WTC11 (cell line): ENCODE measurements around the gene CNTN1. TPM values are rescaled to one million over a fixed set of nuclear protein-coding genes. Genes with fewer than 3 reads are reported as not detected.

Experiments used
- ATAC-seq: fragments of 200-7000 bp; cut with Tn5 transposase; 2 replicates; pipeline ENCODE4 v1.10.0; 2021; ENCODE audit warnings: mild to moderate bottlenecking, moderate library complexity
- CTCF ChIA-PET: fragments of 300-600 bp; sonication (Branson Sonifier 250); formaldehyde crosslinking; loops from one replicate; lab custom pipeline; 2021; ENCODE audit warnings: antibody characterized with exemption; lab: Charles Lee
- POLR2A ChIA-PET: fragments of 350-600 bp; sonication (Branson Sonifier 250); formaldehyde crosslinking; loops from one replicate; lab custom pipeline; 2021; ENCODE audit warnings: antibody characterized with exemption; lab: Charles Lee
- DNase-seq: peaks from one replicate; pipeline ENCODE4 v3.0.0; 2021; ENCODE audit warnings: low spot score
- H3K27ac Mint-ChIP-seq: 2 replicates; pipeline ENCODE4 v1.8.0; 2021; ENCODE audit warnings: mixed read lengths
- H3K27me3 Mint-ChIP-seq: 2 replicates; pipeline ENCODE4 v1.8.0; 2021; ENCODE audit warnings: low read depth, mild to moderate bottlenecking, moderate library complexity, mixed read lengths
- H3K36me3 Mint-ChIP-seq: 2 replicates; pipeline ENCODE4 v1.8.0; 2021; ENCODE audit warnings: mixed read lengths
- H3K4me1 Mint-ChIP-seq: 2 replicates; pipeline ENCODE4 v1.8.0; 2022; ENCODE audit warnings: mixed read lengths
- H3K4me3 Mint-ChIP-seq: 2 replicates; pipeline ENCODE4 v1.8.0; 2021; ENCODE audit warnings: mild to moderate bottlenecking, moderate library complexity, mixed read lengths
- H3K9me3 Mint-ChIP-seq: 2 replicates; pipeline ENCODE4 v1.8.0; 2021; ENCODE audit warnings: mixed read lengths
- CBFB ChIP-seq: sonication (generic); formaldehyde crosslinking; IDR thresholded peaks from 2 replicates; pipeline ENCODE4 v1.8.1; 2022; ENCODE audit warnings: mild to moderate bottlenecking, low read depth, missing genetic modification reagents
- ETV6 ChIP-seq: sonication (generic); formaldehyde crosslinking; IDR thresholded peaks from 2 replicates; pipeline ENCODE4 v1.8.1; 2022; ENCODE audit warnings: mild to moderate bottlenecking, missing genetic modification reagents
- KAT7 ChIP-seq: sonication (generic); formaldehyde crosslinking; IDR thresholded peaks from 2 replicates; pipeline ENCODE4 v1.8.1; 2023; ENCODE audit warnings: missing genetic modification reagents, mild to moderate bottlenecking, borderline replicate concordance
- NR2C2 ChIP-seq: sonication (generic); formaldehyde crosslinking; IDR thresholded peaks from 2 replicates; pipeline ENCODE4 v1.8.0; 2022; ENCODE audit warnings: mild to moderate bottlenecking, missing genetic modification reagents
- SMAD3 ChIP-seq: sonication (generic); formaldehyde crosslinking; IDR thresholded peaks from 2 replicates; pipeline ENCODE4 v1.8.0; 2022; ENCODE audit warnings: missing genetic modification reagents, mild to moderate bottlenecking, borderline replicate concordance
- TEAD1 ChIP-seq: sonication (generic); formaldehyde crosslinking; IDR thresholded peaks from 2 replicates; pipeline ENCODE4 v1.8.0; 2022; ENCODE audit warnings: mild to moderate bottlenecking, missing genetic modification reagents
- ZNF232 ChIP-seq: sonication (generic); formaldehyde crosslinking; IDR thresholded peaks from 2 replicates; pipeline ENCODE4 v1.8.0; 2022; ENCODE audit warnings: mild to moderate bottlenecking, missing genetic modification reagents
- ZNF396 ChIP-seq: fragments of 250-450 bp; sonication (Bioruptor Pico); IDR thresholded peaks from 2 replicates; pipeline ENCODE4 v1.8.0; 2021; ENCODE audit warnings: mild to moderate bottlenecking, moderate library complexity, borderline replicate concordance
- total RNA-seq: library from RNA; stranded (reverse); gene quantifications from 3 replicates; pipeline ENCODE4 v1.2.3, GENCODE V29; 2021
- TF ChIP-seq, protein P1 (sequence below): sonication (generic); formaldehyde crosslinking; IDR thresholded peaks from 2 replicates; pipeline ENCODE4 v1.8.0; 2022; ENCODE audit warnings: mild to moderate bottlenecking, missing genetic modification reagents
- TF ChIP-seq, protein P2 (sequence below): fragments of 250-450 bp; sonication (Bioruptor Pico); IDR thresholded peaks from 2 replicates; pipeline ENCODE4 v2.1.2; 2022; ENCODE audit warnings: mild to moderate bottlenecking, moderate library complexity
- TF ChIP-seq, protein P3 (sequence below): sonication (generic); formaldehyde crosslinking; IDR thresholded peaks from 2 replicates; pipeline ENCODE4 v1.8.1; 2023; ENCODE audit warnings: mild to moderate bottlenecking, missing genetic modification reagents, borderline replicate concordance
- TF ChIP-seq, protein P4 (sequence below): sonication (generic); formaldehyde crosslinking; IDR thresholded peaks from 2 replicates; pipeline ENCODE4 v1.8.1; 2022; ENCODE audit warnings: mild to moderate bottlenecking, missing genetic modification reagents, moderate library complexity, borderline replicate concordance
- TF ChIP-seq, protein P5 (sequence below): fragments of 200-600 bp; IDR thresholded peaks from 2 replicates; pipeline ENCODE4 v1.8.0; 2022; ENCODE audit warnings: antibody characterized with exemption
- TF ChIP-seq, protein P6 (sequence below): sonication (generic); formaldehyde crosslinking; IDR thresholded peaks from 2 replicates; pipeline ENCODE4 v1.8.1; 2022; ENCODE audit warnings: mild to moderate bottlenecking, moderate library complexity, missing genetic modification reagents

CNTN1 gene
- total RNA-seq, 1 experiment from 2014 or later = 16.9 TPM

DNA sequence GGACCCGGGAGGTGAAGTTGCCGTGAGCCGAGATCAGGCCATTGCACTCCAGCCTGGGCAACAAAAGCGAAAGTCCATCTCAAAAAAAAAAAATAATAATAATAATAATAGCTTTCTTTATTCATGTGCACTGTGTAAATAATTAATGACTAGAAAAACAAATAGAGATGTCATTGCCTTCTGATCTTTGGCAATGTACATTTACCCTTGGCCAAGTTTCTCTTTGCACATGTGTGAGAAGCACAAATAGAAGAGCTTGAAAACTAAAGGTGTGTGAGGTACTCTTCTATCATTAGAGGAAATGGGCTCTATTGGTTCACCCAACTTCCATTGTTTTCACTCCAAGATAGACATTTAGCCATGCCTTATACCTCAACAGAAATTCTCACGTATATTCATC is 325.8 kb downstream of the CNTN1 start:
- TF ChIP-seq NR2C2 (CRISPR knock-in tag) (no peak), ETV6 (CRISPR knock-in tag) (no peak), KAT7 (CRISPR knock-in tag) (no peak), TEAD1 (CRISPR knock-in tag) (no peak), CBFB (CRISPR knock-in tag) (no peak)
- TF ChIP-seq, protein P1, sequence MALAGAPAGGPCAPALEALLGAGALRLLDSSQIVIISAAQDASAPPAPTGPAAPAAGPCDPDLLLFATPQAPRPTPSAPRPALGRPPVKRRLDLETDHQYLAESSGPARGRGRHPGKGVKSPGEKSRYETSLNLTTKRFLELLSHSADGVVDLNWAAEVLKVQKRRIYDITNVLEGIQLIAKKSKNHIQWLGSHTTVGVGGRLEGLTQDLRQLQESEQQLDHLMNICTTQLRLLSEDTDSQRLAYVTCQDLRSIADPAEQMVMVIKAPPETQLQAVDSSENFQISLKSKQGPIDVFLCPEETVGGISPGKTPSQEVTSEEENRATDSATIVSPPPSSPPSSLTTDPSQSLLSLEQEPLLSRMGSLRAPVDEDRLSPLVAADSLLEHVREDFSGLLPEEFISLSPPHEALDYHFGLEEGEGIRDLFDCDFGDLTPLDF = no peak
- TF ChIP-seq, protein P2, sequence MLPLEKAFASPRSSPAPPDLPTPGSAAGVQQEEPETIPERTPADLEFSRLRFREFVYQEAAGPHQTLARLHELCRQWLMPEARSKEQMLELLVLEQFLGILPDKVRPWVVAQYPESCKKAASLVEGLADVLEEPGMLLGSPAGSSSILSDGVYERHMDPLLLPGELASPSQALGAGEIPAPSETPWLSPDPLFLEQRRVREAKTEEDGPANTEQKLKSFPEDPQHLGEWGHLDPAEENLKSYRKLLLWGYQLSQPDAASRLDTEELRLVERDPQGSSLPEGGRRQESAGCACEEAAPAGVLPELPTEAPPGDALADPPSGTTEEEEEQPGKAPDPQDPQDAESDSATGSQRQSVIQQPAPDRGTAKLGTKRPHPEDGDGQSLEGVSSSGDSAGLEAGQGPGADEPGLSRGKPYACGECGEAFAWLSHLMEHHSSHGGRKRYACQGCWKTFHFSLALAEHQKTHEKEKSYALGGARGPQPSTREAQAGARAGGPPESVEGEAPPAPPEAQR = no peak
- TF ChIP-seq, protein P3, sequence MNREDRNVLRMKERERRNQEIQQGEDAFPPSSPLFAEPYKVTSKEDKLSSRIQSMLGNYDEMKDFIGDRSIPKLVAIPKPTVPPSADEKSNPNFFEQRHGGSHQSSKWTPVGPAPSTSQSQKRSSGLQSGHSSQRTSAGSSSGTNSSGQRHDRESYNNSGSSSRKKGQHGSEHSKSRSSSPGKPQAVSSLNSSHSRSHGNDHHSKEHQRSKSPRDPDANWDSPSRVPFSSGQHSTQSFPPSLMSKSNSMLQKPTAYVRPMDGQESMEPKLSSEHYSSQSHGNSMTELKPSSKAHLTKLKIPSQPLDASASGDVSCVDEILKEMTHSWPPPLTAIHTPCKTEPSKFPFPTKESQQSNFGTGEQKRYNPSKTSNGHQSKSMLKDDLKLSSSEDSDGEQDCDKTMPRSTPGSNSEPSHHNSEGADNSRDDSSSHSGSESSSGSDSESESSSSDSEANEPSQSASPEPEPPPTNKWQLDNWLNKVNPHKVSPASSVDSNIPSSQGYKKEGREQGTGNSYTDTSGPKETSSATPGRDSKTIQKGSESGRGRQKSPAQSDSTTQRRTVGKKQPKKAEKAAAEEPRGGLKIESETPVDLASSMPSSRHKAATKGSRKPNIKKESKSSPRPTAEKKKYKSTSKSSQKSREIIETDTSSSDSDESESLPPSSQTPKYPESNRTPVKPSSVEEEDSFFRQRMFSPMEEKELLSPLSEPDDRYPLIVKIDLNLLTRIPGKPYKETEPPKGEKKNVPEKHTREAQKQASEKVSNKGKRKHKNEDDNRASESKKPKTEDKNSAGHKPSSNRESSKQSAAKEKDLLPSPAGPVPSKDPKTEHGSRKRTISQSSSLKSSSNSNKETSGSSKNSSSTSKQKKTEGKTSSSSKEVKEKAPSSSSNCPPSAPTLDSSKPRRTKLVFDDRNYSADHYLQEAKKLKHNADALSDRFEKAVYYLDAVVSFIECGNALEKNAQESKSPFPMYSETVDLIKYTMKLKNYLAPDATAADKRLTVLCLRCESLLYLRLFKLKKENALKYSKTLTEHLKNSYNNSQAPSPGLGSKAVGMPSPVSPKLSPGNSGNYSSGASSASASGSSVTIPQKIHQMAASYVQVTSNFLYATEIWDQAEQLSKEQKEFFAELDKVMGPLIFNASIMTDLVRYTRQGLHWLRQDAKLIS = no peak
- H3K27ac Mint-ChIP-seq = no peak overlapping the region
- POLR2A ChIA-PET = interaction anchor here (0.7 kb wide), 1 partner anchor 1236 kb away, joined by 3 read pairs; no protein-coding TSS in a partner anchor
- peaks cover 5% of the 10 kb centered on the region for H3K36me3 Mint-ChIP-seq
- H3K27me3 Mint-ChIP-seq = no peaks in the 10 kb centered on the region
- CTCF ChIA-PET = no interaction called here
- no peak overlapping the region for H3K4me3 Mint-ChIP-seq
- peaks cover 6% of the 10 kb centered on the region for H3K9me3 Mint-ChIP-seq
- no peak for ATAC-seq
- no peak for DNase-seq
- no peaks in the 10 kb centered on the region for H3K4me1 Mint-ChIP-seq

DNA sequence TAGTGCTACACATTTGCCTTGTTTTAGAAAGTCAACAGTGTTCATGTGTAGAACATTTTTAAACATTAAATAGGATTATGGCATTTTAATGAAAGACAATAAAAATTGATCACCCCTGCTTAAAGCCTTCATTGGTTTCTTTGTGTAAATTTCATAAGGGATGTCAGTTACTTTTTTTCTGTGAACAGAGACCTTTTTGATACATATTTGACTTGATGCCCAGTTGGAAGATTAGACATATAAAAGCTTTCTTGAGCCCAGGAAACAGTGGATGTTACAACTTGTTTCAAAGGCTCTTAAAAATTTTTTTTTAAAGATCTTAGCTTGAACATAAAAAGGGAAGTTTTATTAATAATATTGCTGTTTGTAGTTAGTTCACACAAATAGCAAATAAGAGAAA is 327.2 kb downstream of the CNTN1 start:
- CTCF ChIA-PET = no interaction called here
- Mint-ChIP-seq H3K4me3 (no peak overlapping the region), H3K27ac (no peak overlapping the region), H3K4me1 (no peaks in the 10 kb centered on the region), H3K9me3 (no peaks in the 10 kb centered on the region), H3K27me3 (no peaks in the 10 kb centered on the region), H3K36me3 (no peaks in the 10 kb centered on the region)
- POLR2A ChIA-PET = interaction anchor here (0.5 kb wide), 1 partner anchor 1692 kb away, joined by 4 read pairs; no protein-coding TSS in a partner anchor
- TF ChIP-seq, protein P4, sequence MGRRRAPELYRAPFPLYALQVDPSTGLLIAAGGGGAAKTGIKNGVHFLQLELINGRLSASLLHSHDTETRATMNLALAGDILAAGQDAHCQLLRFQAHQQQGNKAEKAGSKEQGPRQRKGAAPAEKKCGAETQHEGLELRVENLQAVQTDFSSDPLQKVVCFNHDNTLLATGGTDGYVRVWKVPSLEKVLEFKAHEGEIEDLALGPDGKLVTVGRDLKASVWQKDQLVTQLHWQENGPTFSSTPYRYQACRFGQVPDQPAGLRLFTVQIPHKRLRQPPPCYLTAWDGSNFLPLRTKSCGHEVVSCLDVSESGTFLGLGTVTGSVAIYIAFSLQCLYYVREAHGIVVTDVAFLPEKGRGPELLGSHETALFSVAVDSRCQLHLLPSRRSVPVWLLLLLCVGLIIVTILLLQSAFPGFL (CRISPR knock-in tag) = no peak
- TF ChIP-seq, protein P1 = no peak
- no peak for TF ChIP-seq ETV6 (CRISPR knock-in tag)
- no peak for TF ChIP-seq CBFB (CRISPR knock-in tag)
- TF ChIP-seq ZNF396 (CRISPR knock-in tag) = no peak
- TF ChIP-seq, protein P5, sequence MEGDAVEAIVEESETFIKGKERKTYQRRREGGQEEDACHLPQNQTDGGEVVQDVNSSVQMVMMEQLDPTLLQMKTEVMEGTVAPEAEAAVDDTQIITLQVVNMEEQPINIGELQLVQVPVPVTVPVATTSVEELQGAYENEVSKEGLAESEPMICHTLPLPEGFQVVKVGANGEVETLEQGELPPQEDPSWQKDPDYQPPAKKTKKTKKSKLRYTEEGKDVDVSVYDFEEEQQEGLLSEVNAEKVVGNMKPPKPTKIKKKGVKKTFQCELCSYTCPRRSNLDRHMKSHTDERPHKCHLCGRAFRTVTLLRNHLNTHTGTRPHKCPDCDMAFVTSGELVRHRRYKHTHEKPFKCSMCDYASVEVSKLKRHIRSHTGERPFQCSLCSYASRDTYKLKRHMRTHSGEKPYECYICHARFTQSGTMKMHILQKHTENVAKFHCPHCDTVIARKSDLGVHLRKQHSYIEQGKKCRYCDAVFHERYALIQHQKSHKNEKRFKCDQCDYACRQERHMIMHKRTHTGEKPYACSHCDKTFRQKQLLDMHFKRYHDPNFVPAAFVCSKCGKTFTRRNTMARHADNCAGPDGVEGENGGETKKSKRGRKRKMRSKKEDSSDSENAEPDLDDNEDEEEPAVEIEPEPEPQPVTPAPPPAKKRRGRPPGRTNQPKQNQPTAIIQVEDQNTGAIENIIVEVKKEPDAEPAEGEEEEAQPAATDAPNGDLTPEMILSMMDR = no peak
- no peak for TF ChIP-seq ZNF232 (CRISPR knock-in tag)
- TF ChIP-seq, protein P6, sequence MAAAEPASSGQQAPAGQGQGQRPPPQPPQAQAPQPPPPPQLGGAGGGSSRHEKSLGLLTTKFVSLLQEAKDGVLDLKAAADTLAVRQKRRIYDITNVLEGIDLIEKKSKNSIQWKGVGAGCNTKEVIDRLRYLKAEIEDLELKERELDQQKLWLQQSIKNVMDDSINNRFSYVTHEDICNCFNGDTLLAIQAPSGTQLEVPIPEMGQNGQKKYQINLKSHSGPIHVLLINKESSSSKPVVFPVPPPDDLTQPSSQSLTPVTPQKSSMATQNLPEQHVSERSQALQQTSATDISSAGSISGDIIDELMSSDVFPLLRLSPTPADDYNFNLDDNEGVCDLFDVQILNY = no peak
- TF ChIP-seq SMAD3 (CRISPR knock-in tag) = no peak
- ATAC-seq = no peak
- no peak for DNase-seq
